MM.1S (cell line): ENCODE measurements around the gene FOXP1.

ENCODE experiments used
- EZH2phosphoT487 ChIP-seq: fragments of 300-600 bp; sonication (generic); IDR thresholded peaks from 2 replicates; pipeline ENCODE4 v1.6.1; 2018; ENCODE audit warnings: antibody characterized with exemption, low read length
- TF ChIP-seq, protein P1 (sequence below): fragments of 300-600 bp; sonication (generic); IDR thresholded peaks from 2 replicates; pipeline ENCODE4 v1.5.1; 2016; ENCODE audit warnings: antibody characterized with exemption, low read length, mixed read lengths

DNA sequence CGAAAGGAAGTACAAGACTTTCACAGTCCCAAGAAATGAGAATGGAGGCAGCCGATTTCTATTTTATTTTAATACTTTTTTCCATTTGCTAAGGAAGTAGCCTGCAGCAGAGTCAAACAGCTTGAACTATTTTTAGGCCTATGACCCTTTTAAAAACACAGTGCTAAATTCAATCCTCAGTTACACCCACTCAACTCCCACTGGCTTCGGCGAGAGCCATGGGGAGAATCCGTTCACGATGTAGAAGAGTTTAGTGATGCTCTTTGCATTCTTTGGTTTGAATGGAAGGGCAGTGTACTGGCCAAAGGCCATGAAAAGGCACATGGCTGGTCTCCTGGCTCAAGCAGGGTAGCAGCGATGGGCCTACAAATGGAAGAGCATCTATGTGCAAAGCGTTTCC lies 343.5 kb downstream of the FOXP1 start:
- TF ChIP-seq, protein P1, sequence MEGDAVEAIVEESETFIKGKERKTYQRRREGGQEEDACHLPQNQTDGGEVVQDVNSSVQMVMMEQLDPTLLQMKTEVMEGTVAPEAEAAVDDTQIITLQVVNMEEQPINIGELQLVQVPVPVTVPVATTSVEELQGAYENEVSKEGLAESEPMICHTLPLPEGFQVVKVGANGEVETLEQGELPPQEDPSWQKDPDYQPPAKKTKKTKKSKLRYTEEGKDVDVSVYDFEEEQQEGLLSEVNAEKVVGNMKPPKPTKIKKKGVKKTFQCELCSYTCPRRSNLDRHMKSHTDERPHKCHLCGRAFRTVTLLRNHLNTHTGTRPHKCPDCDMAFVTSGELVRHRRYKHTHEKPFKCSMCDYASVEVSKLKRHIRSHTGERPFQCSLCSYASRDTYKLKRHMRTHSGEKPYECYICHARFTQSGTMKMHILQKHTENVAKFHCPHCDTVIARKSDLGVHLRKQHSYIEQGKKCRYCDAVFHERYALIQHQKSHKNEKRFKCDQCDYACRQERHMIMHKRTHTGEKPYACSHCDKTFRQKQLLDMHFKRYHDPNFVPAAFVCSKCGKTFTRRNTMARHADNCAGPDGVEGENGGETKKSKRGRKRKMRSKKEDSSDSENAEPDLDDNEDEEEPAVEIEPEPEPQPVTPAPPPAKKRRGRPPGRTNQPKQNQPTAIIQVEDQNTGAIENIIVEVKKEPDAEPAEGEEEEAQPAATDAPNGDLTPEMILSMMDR, result no peak
- no peak for TF ChIP-seq EZH2phosphoT487
